ENCODE results near the gene CLCN6. TPM values are rescaled to one million over a fixed set of nuclear protein-coding genes. Genes with fewer than 3 reads are reported as not detected.

Gene CLCN6
- polyA plus RNA-seq, 1 donor from 2014 or later = 12.5 TPM

DNA sequence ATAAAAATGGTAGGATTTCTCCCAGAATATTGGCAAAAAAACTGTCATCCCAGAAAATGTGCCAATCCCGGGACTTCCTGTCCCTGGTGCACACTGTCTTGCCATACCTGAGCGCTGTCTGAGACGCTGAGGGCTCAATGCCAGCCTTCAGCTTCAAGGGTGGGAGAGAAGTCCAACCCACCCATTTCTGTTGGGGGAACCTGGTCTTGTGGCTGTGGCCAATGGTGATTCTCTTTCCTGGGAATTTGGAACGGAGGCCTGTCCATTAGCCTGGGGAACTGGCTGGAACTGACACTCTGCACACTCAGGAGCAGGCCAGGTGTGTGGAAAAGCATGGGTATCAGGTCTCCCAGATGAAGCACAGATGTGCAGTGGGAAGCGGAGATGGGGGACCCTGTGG lies 6.9 kb upstream of the CLCN6 start:
- H3K79me2 ChIP-seq (replicated peaks; ENCODE audit: insufficient read depth, low read length) = no peaks in the 10 kb centered on the region
- no peaks in the 10 kb centered on the region for H4K20me1 ChIP-seq (ENCODE audit: insufficient read depth)
- no peak overlapping the region for H3K4me2 ChIP-seq (ENCODE audit: low read length)
- TF ChIP-seq MXI1 (conservative IDR thresholded peaks at IDR 0.05; ENCODE audit: poor library complexity, severe bottlenecking) (no peak), TAF1 (IDR thresholded peaks at IDR 0.05; ENCODE audit: low read depth) (no peak), SMC3 (conservative IDR thresholded peaks at IDR 0.05; ENCODE audit: poor library complexity) (no peak), EZH2 (IDR thresholded peaks at IDR 0.05; ENCODE audit: borderline replicate concordance, insufficient read depth, low read length, poor library complexity, severe bottlenecking) (no peak), POLR2AphosphoS5 (IDR thresholded peaks at IDR 0.05) (no peak), EP300 (conservative IDR thresholded peaks at IDR 0.05; ENCODE audit: poor library complexity, severe bottlenecking) (no peak), RAD21 (conservative IDR thresholded peaks at IDR 0.05) (no peak)
- TF ChIP-seq, protein P1, sequence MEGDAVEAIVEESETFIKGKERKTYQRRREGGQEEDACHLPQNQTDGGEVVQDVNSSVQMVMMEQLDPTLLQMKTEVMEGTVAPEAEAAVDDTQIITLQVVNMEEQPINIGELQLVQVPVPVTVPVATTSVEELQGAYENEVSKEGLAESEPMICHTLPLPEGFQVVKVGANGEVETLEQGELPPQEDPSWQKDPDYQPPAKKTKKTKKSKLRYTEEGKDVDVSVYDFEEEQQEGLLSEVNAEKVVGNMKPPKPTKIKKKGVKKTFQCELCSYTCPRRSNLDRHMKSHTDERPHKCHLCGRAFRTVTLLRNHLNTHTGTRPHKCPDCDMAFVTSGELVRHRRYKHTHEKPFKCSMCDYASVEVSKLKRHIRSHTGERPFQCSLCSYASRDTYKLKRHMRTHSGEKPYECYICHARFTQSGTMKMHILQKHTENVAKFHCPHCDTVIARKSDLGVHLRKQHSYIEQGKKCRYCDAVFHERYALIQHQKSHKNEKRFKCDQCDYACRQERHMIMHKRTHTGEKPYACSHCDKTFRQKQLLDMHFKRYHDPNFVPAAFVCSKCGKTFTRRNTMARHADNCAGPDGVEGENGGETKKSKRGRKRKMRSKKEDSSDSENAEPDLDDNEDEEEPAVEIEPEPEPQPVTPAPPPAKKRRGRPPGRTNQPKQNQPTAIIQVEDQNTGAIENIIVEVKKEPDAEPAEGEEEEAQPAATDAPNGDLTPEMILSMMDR (IDR thresholded peaks at IDR 0.05; ENCODE audit: poor library complexity, severe bottlenecking) = no peak
- TF ChIP-seq, protein P2, sequence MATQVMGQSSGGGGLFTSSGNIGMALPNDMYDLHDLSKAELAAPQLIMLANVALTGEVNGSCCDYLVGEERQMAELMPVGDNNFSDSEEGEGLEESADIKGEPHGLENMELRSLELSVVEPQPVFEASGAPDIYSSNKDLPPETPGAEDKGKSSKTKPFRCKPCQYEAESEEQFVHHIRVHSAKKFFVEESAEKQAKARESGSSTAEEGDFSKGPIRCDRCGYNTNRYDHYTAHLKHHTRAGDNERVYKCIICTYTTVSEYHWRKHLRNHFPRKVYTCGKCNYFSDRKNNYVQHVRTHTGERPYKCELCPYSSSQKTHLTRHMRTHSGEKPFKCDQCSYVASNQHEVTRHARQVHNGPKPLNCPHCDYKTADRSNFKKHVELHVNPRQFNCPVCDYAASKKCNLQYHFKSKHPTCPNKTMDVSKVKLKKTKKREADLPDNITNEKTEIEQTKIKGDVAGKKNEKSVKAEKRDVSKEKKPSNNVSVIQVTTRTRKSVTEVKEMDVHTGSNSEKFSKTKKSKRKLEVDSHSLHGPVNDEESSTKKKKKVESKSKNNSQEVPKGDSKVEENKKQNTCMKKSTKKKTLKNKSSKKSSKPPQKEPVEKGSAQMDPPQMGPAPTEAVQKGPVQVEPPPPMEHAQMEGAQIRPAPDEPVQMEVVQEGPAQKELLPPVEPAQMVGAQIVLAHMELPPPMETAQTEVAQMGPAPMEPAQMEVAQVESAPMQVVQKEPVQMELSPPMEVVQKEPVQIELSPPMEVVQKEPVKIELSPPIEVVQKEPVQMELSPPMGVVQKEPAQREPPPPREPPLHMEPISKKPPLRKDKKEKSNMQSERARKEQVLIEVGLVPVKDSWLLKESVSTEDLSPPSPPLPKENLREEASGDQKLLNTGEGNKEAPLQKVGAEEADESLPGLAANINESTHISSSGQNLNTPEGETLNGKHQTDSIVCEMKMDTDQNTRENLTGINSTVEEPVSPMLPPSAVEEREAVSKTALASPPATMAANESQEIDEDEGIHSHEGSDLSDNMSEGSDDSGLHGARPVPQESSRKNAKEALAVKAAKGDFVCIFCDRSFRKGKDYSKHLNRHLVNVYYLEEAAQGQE (IDR thresholded peaks at IDR 0.05; ENCODE audit: borderline replicate concordance) = no peak
- H3K27ac ChIP-seq (ENCODE audit: low read length) = no peak overlapping the region
- H2AFZ ChIP-seq (ENCODE audit: low read depth, low read length) = no peak overlapping the region
- no peaks in the 10 kb centered on the region for H3K27me3 ChIP-seq (ENCODE audit: insufficient read depth, low read depth, low read length)
- H3K9ac ChIP-seq (ENCODE audit: low read length) = no peak overlapping the region
- H3F3A ChIP-seq (ENCODE audit: insufficient read depth, low read length, poor library complexity, severe bottlenecking) = no peaks in the 10 kb centered on the region
- H3K36me3 ChIP-seq (ENCODE audit: insufficient read depth, low read length) = no peaks in the 10 kb centered on the region
- H3K9me3 ChIP-seq (ENCODE audit: low read length) = no peaks in the 10 kb centered on the region
- no peak overlapping the region for H3K4me3 ChIP-seq (ENCODE audit: low read length)
- no peaks in the 10 kb centered on the region for H3K9me2 ChIP-seq (ENCODE audit: insufficient read depth, low read length)

GRCh38 chr1:11799896-11800295 lies 6.1 kb upstream of the CLCN6 start:
- Histone ChIP-seq H3K27me3 (ENCODE audit: insufficient read depth, low read depth, low read length) (no peaks in the 10 kb centered on the region), H3K4me2 (ENCODE audit: low read length) (no peak overlapping the region), H4K20me1 (ENCODE audit: insufficient read depth) (no peaks in the 10 kb centered on the region), H3K4me3 (ENCODE audit: low read length) (no peak overlapping the region), H3K36me3 (ENCODE audit: insufficient read depth, low read length) (no peaks in the 10 kb centered on the region), H3K9ac (ENCODE audit: low read length) (no peak overlapping the region), H3K9me2 (ENCODE audit: insufficient read depth, low read length) (no peaks in the 10 kb centered on the region), H3K27ac (ENCODE audit: low read length) (no peak overlapping the region), H3F3A (ENCODE audit: insufficient read depth, low read length, poor library complexity, severe bottlenecking) (no peaks in the 10 kb centered on the region), H2AFZ (ENCODE audit: low read depth, low read length) (no peak overlapping the region), H3K9me3 (ENCODE audit: low read length) (no peaks in the 10 kb centered on the region), H3K79me2 (replicated peaks; ENCODE audit: insufficient read depth, low read length) (no peaks in the 10 kb centered on the region)
- TF ChIP-seq EZH2 (IDR thresholded peaks at IDR 0.05; ENCODE audit: borderline replicate concordance, insufficient read depth, low read length, poor library complexity, severe bottlenecking) (no peak), SMC3 (conservative IDR thresholded peaks at IDR 0.05; ENCODE audit: poor library complexity) (no peak)

DNA sequence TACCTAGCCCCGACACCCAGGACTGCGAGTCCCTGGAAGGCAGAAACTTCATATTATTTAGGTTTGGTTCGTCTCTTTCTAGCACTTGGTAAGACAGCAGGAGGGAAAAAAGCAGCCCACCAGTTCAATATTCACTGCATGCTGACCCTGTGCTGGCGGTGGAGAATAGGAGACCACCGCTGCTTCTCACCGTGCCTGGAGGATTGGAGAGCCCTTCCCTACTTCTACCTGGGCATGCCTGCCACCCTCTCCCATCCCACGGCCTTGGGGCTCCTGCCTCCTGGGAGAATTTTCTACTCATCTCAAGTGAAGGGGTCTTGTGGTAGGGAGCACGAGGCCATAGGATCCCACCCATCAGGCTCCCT lies 5.6 kb upstream of the CLCN6 start:
- H3K79me2 ChIP-seq (replicated peaks; ENCODE audit: insufficient read depth, low read length) = peaks cover 4% of the 10 kb centered on the region
- H3K4me2 ChIP-seq (ENCODE audit: low read length) = no peak overlapping the region
- H3F3A ChIP-seq (ENCODE audit: insufficient read depth, low read length, poor library complexity, severe bottlenecking) = no peaks in the 10 kb centered on the region
- no peak for TF ChIP-seq RAD21 (conservative IDR thresholded peaks at IDR 0.05)
- TF ChIP-seq POLR2AphosphoS5 (IDR thresholded peaks at IDR 0.05) = no peak
- TF ChIP-seq SMC3 (conservative IDR thresholded peaks at IDR 0.05; ENCODE audit: poor library complexity) = no peak
- TF ChIP-seq EP300 (conservative IDR thresholded peaks at IDR 0.05; ENCODE audit: poor library complexity, severe bottlenecking) = no peak
- no peak for TF ChIP-seq MXI1 (conservative IDR thresholded peaks at IDR 0.05; ENCODE audit: poor library complexity, severe bottlenecking)
- no peak for TF ChIP-seq TAF1 (IDR thresholded peaks at IDR 0.05; ENCODE audit: low read depth)
- TF ChIP-seq, protein P1 (IDR thresholded peaks at IDR 0.05; ENCODE audit: poor library complexity, severe bottlenecking) = no peak
- no peak for TF ChIP-seq EZH2 (IDR thresholded peaks at IDR 0.05; ENCODE audit: borderline replicate concordance, insufficient read depth, low read length, poor library complexity, severe bottlenecking)
- TF ChIP-seq, protein P2 (IDR thresholded peaks at IDR 0.05; ENCODE audit: borderline replicate concordance) = no peak
- H3K27me3 ChIP-seq (ENCODE audit: insufficient read depth, low read depth, low read length) = no peaks in the 10 kb centered on the region
- no peaks in the 10 kb centered on the region for H3K9me2 ChIP-seq (ENCODE audit: insufficient read depth, low read length)
- H3K36me3 ChIP-seq (ENCODE audit: insufficient read depth, low read length) = no peaks in the 10 kb centered on the region
- H3K9ac ChIP-seq (ENCODE audit: low read length) = no peak overlapping the region
- no peaks in the 10 kb centered on the region for H4K20me1 ChIP-seq (ENCODE audit: insufficient read depth)
- H3K27ac ChIP-seq (ENCODE audit: low read length) = no peak overlapping the region
- no peak overlapping the region for H3K4me3 ChIP-seq (ENCODE audit: low read length)
- H3K9me3 ChIP-seq (ENCODE audit: low read length) = no peaks in the 10 kb centered on the region
- no peak overlapping the region for H2AFZ ChIP-seq (ENCODE audit: low read depth, low read length)
